Mammary epithelial cell (primary cell): ENCODE results near the gene FARSB.

Experiments used
- CTCF ChIP-seq, 2 donors: IDR thresholded peaks in 1 of 2; conservative IDR thresholded peaks in 1 of 2; 2 replicates each; pipeline ENCODE4 v1.5.1; 2011 to 2012; ENCODE audit warnings: inconsistent platforms in 2 of 2, low read length in 2 of 2, mild to moderate bottlenecking in 2 of 2, control low read depth in 1 of 2, low read depth in 1 of 2; ENCODE audit not compliant: insufficient read depth in 1 of 2; ENCODE audit errors: extremely low read depth in 1 of 2
- EZH2 ChIP-seq: IDR thresholded peaks from 2 replicates; pipeline ENCODE4 v1.6.1; 2012; ENCODE audit warnings: low read length, inconsistent platforms, borderline replicate concordance

DNA sequence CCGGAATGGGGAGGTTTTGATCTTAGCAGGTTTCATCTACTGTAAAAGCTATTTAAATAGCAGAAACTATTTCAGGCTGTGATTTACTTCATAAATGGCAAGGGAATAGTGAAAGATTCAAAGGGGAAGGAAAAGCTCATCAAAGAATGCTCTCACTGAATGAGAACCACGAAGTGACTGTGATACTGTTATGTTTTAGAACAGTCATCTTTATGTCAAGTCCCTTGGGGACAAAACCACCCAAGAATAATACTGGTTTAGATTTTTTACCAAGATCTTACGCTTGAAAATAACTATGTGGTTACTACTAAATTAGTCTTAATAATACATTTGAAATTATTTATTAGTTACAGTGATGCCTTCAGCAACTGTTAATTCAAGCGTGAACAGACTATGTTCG lies 28.1 kb downstream of the FARSB start:
- no peak for TF ChIP-seq CTCF (conservative IDR thresholded peaks at IDR 0.05 in 1 of 2, IDR thresholded peaks at IDR 0.05 in 1 of 2; ENCODE audit: extremely low read depth in 1 of 2, insufficient read depth in 1 of 2, low read depth in 1 of 2, low read length in 2 of 2)
- no peak for TF ChIP-seq EZH2
